Sigmoid colon (tissue), 7 donors: ENCODE results near the gene PALS1. TPM values are rescaled to one million over a fixed set of nuclear protein-coding genes. Genes with fewer than 3 reads are reported as not detected.

Experiments
- DNase-seq: peaks from one replicate; pipeline ENCODE4 v3.0.0-alpha.2; 2019
- H3K27ac ChIP-seq, 4 donors: fragments of 200-600 bp; sonication (generic); one replicate each; pipeline ENCODE4 v1.5.1; 2016 to 2019; ENCODE audit warnings: mild to moderate bottlenecking in 1 of 4
- H3K27me3 ChIP-seq, 3 donors: fragments of 200-600 bp; sonication (generic); one replicate each; pipeline ENCODE4 v1.5.1; 2019; ENCODE audit warnings: mild to moderate bottlenecking in 1 of 3
- H3K36me3 ChIP-seq, 4 donors: fragments of 200-600 bp; sonication (generic); one replicate each; pipeline ENCODE4 v1.5.1; 2016 to 2019
- H3K4me1 ChIP-seq, 4 donors: fragments of 200-600 bp; sonication (generic); one replicate each; pipeline ENCODE4 v1.5.1; 2017 to 2019
- H3K4me3 ChIP-seq, 4 donors: fragments of 200-600 bp; sonication (generic); one replicate each; pipeline ENCODE4 v1.5.1; 2017 to 2019; ENCODE audit warnings: mild to moderate bottlenecking in 2 of 4, moderate library complexity in 1 of 4
- H3K9me3 ChIP-seq, 4 donors: fragments of 200-600 bp in 3 of 4; sonication (generic) in 3 of 4; one replicate each; pipeline versions ENCODE4 v1.5.1 to v1.6.1; 2013 to 2019
- EP300 ChIP-seq, 4 donors: sonication (generic); formaldehyde crosslinking; IDR thresholded peaks; one replicate each; pipeline ENCODE4 v1.6.1; 2017; ENCODE audit warnings: antibody characterized with exemption in 4 of 4
- POLR2A ChIP-seq, 2 donors: fragments of 450-650 bp; IDR thresholded peaks; one replicate each; pipeline ENCODE4 v1.6.1; 2016; ENCODE audit warnings: antibody characterized with exemption in 2 of 2, mild to moderate bottlenecking in 2 of 2, moderate library complexity in 2 of 2
- POLR2AphosphoS5 ChIP-seq, 4 donors: sonication (generic); formaldehyde crosslinking; IDR thresholded peaks; one replicate each; pipeline ENCODE4 v1.6.1; 2017; ENCODE audit warnings: antibody characterized with exemption in 4 of 4
- WGBS, 2 donors: extraction: QIAGEN DNeasy Blood & Tissue Kit; methylation state at CpG; one replicate each; pipeline ENCODE4 v1.1.7; 2013; 5-methylcytosine and 5-hydroxymethylcytosine counted together
- intact Hi-C: fragments of 100-400 bp; cut with DNase I; formaldehyde crosslinking; loops from one replicate; pipeline ENCODE4 v1.15.1; 2023
- polyA plus RNA-seq, 3 donors: library from polyadenylated mRNA; stranded (reverse); fragments of 200-250 nt; gene quantifications; one replicate each; pipeline ENCODE4 v1.2.3, GENCODE V29; 2013
- total RNA-seq, 4 donors: library from RNA; depleted of rRNA; stranded (reverse); fragments of >200 nt; gene quantifications; one replicate each; pipeline ENCODE4 v1.1.0, GENCODE V29; 2016
- TF ChIP-seq, protein P1 (sequence below), 4 experiments: fragments of 450-650 bp in 3 of 4; fragments of 200-600 bp in 1 of 4; IDR thresholded peaks; one replicate each; pipeline ENCODE4 v1.5.1; 2016 to 2019; ENCODE audit warnings: antibody characterized with exemption in 4 of 4, mild to moderate bottlenecking in 3 of 4, moderate library complexity in 2 of 4
- donor health status: healthy with polysubstance abuse.
- donor health status: Bipolar disorder and iron deficiency.
- donor health status: healthy.

The PALS1 gene
- total and polyA plus RNA-seq, 7 donors = 10.8 to 35.8 (median 22.8) TPM

DNA sequence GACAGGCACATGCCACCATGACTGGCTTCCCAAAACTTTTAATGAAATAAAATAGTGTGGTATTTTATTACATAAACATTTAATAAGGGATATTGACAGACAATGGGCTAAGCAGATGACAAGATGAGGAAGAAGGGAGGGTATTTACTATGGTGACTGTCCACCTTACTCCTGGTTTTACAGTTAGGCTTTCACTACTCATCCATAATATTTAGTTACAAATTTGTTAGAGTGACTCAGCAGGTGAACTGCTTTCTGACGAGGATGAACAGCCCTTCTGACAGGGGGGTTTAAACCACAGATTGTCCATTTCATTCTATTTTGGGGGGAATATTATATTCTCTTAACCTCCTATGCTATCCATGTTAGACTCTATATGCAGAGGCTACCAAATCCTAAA, 3.6 kb upstream of the PALS1 start:
- H3K27ac ChIP-seq = no peak overlapping the region
- no peaks in the 10 kb centered on the region for H3K9me3 ChIP-seq
- H3K4me1 ChIP-seq = peaks cover 0 to 15% (median 3%) of the 10 kb centered on the region in 4 donors
- H3K4me3 ChIP-seq = no peak overlapping the region
- no peaks in the 10 kb centered on the region for H3K27me3 ChIP-seq
- 52 to 62% methylated on average over 1 of the region's 1 CpG for WGBS, 2 donors
- no peaks in the 10 kb centered on the region for H3K36me3 ChIP-seq
- intact Hi-C loops = no loop called here
- TF ChIP-seq POLR2A (IDR thresholded peaks at IDR 0.05) = no peak
- no peak for TF ChIP-seq EP300 (IDR thresholded peaks at IDR 0.05)
- TF ChIP-seq POLR2AphosphoS5 (IDR thresholded peaks at IDR 0.05) = no peak
- TF ChIP-seq, protein P1, sequence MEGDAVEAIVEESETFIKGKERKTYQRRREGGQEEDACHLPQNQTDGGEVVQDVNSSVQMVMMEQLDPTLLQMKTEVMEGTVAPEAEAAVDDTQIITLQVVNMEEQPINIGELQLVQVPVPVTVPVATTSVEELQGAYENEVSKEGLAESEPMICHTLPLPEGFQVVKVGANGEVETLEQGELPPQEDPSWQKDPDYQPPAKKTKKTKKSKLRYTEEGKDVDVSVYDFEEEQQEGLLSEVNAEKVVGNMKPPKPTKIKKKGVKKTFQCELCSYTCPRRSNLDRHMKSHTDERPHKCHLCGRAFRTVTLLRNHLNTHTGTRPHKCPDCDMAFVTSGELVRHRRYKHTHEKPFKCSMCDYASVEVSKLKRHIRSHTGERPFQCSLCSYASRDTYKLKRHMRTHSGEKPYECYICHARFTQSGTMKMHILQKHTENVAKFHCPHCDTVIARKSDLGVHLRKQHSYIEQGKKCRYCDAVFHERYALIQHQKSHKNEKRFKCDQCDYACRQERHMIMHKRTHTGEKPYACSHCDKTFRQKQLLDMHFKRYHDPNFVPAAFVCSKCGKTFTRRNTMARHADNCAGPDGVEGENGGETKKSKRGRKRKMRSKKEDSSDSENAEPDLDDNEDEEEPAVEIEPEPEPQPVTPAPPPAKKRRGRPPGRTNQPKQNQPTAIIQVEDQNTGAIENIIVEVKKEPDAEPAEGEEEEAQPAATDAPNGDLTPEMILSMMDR (IDR thresholded peaks at IDR 0.05) = no peak
- DNase-seq = no peak

DNA sequence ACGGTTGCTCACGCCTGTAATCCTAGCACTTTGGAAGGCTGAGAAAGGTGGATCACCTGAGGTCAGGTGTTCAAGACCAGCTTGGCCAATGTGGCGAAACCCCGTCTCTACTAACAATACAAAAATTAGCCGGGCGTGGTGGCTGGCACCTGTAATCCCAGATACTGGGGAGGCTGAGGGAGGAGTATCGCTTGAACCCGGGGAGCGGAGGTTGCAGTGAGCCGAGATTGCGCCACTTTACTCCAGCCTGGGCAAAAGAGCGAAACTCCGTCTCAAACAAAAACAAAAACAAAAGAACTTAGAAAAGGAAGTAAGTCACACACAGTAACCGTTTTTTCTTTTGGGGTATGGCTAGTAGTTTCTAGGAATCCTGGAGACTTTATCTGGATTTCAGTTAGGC, 1.7 kb upstream of the PALS1 start:
- TF ChIP-seq EP300 (IDR thresholded peaks at IDR 0.05) (no peak), POLR2AphosphoS5 (IDR thresholded peaks at IDR 0.05) (no peak)
- Histone ChIP-seq H3K27ac (peak overlapping the region in 1 of 4 donors; percentile 97), H3K36me3 (no peaks in the 10 kb centered on the region), H3K9me3 (no peaks in the 10 kb centered on the region), H3K4me1 (peaks cover 0 to 26% (median 17%) of the 10 kb centered on the region in 4 donors), H3K27me3 (no peaks in the 10 kb centered on the region), H3K4me3 (no peak overlapping the region)
- DNase-seq = no peak
- 91 to 96% methylated on average over 14 of the region's 14 CpGs for WGBS, 2 donors
- intact Hi-C loops = no loop called here

- 14 to 15% methylated on average over 23 of the region's 23 CpGs for WGBS, 2 donors
- intact Hi-C loops = loop anchor here (2.0 to 5.0 kb wide), 3 partner anchors 47 to 734 kb away; partner anchors contain the start of gene ATP6V1D
Observed at GRCh38 chr14:67240168-67240932, 885 bp upstream of the PALS1 start.

GRCh38 chr14:67240978-67241410, 241 bp upstream of the PALS1 start:
- H3K27me3 ChIP-seq = no peaks in the 10 kb centered on the region
- no peaks in the 10 kb centered on the region for H3K36me3 ChIP-seq
- peak overlapping the region; percentile 97 to 99 (median 99) for H3K27ac ChIP-seq
- TF ChIP-seq EP300 (IDR thresholded peaks at IDR 0.05) (no peak), POLR2AphosphoS5 (IDR thresholded peaks at IDR 0.05) (peak; percentile 79 to 85 (median 82)), POLR2A (IDR thresholded peaks at IDR 0.05) (peak; percentile 50 to 60)
- TF ChIP-seq, protein P1 (IDR thresholded peaks at IDR 0.05) = no peak
- DNase-seq = peak; percentile 98
- WGBS, 2 donors = 0% methylated on average over 54 of the region's 54 CpGs
- peak overlapping the region; percentile 74 to 88 (median 82) for H3K4me3 ChIP-seq
- peaks cover 0 to 26% (median 17%) of the 10 kb centered on the region in 4 donors for H3K4me1 ChIP-seq
- intact Hi-C loops = loop anchor here (2.0 to 5.0 kb wide), 3 partner anchors 46 to 734 kb away; partner anchors contain the start of gene ATP6V1D
- no peaks in the 10 kb centered on the region for H3K9me3 ChIP-seq

More at GRCh38 chr14:67240168-67240932, 885 bp upstream of the PALS1 start:
- no peak for TF ChIP-seq POLR2A (IDR thresholded peaks at IDR 0.05)
- TF ChIP-seq, protein P1 (IDR thresholded peaks at IDR 0.05) = no peak
- no peak for TF ChIP-seq EP300 (IDR thresholded peaks at IDR 0.05)
- no peak for TF ChIP-seq POLR2AphosphoS5 (IDR thresholded peaks at IDR 0.05)
- Histone ChIP-seq H3K27ac (peak overlapping the region; percentile 97 to 99 (median 99)), H3K4me1 (peaks cover 0 to 26% (median 17%) of the 10 kb centered on the region in 4 donors), H3K27me3 (no peaks in the 10 kb centered on the region), H3K4me3 (peak overlapping the region; percentile 74 to 88 (median 82)), H3K9me3 (no peaks in the 10 kb centered on the region), H3K36me3 (no peaks in the 10 kb centered on the region)
- peak; percentile 87 for DNase-seq

DNA sequence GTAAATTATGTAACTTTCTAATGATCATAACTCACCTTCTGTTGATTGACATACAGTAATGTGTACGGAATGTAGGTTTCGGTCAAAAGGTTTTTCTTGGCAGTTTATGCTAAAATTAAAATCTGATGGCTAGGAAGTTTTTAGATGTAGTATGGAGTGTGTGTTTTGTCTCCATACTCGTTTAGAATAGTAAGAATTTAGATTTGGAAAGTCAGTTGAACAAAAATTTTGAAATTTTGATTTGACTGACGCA, 859 bp downstream of the PALS1 start:
- intact Hi-C loops = loop anchor here (5.0 kb wide), 1 partner anchor 45 kb away; no protein-coding TSS in a partner anchor
- H3K4me3 ChIP-seq = peak overlapping the region; percentile 74 to 88 (median 82)

More for the DNA sequence above, 859 bp downstream of the PALS1 start:
- Histone ChIP-seq H3K4me1 (peaks cover 0 to 32% (median 18%) of the 10 kb centered on the region in 4 donors), H3K27me3 (no peaks in the 10 kb centered on the region), H3K36me3 (no peaks in the 10 kb centered on the region), H3K9me3 (no peaks in the 10 kb centered on the region), H3K27ac (peak overlapping the region; percentile 97 to 99 (median 99))
- TF ChIP-seq, protein P1 (IDR thresholded peaks at IDR 0.05) = no peak
- TF ChIP-seq POLR2A (IDR thresholded peaks at IDR 0.05) (no peak), EP300 (IDR thresholded peaks at IDR 0.05) (no peak), POLR2AphosphoS5 (IDR thresholded peaks at IDR 0.05) (no peak)
- no peak for DNase-seq
- 3 to 13% methylated on average over 4 of the region's 4 CpGs for WGBS, 2 donors
